ENCODE results near the gene EZR. TPM values are rescaled to one million over a fixed set of nuclear protein-coding genes. Genes with fewer than 3 reads are reported as not detected.

EZR gene
- total and polyA plus RNA-seq, 10 of the 15 experiments (the other 5 are each of a cell fraction or from before 2014, with no cell fraction given), result 79.1 to 282 (median 161) TPM

DNA sequence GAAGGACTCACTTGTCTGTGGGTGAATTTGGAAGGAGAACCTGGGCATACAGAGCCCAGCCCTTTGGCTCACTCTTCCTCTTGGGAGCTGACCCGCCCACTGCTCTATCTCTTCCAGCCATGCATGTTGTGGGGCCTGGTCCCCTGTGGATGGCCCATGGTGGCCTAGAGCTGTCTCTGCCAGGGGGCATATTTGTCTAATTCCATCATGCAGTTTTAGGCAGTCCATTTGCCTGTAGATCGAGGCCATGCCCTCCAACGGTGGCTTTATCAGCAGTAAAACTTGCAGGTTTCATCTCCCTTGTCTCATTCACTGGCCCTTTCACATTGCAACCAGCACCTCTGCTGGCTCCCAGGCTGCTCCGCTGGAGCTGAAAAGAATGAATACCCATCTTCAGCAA is 12.9 kb upstream of the EZR start:
- H3K27me3 ChIP-seq (replicated peaks in 1 of 2; ENCODE audit: control insufficient read depth in 2 of 2, insufficient read depth in 2 of 2, low read length in 1 of 2), result no peaks in the 10 kb centered on the region
- no peaks in the 10 kb centered on the region for H3K9me3 ChIP-seq (replicated peaks; ENCODE audit: control insufficient read depth, insufficient read depth, low read length)
- DNase-seq (ENCODE audit: low read depth, low spot score) (no peak), FAIRE-seq (no peak), ATAC-seq (no peak)
- no peak overlapping the region for H3K27ac ChIP-seq (ENCODE audit: control insufficient read depth, insufficient read depth)
- H3K4me1 ChIP-seq (ENCODE audit: control insufficient read depth, insufficient read depth, low read length), result peaks cover 5% of the 10 kb centered on the region
- TF ChIP-seq RCOR1 (conservative IDR thresholded peaks at IDR 0.05; ENCODE audit: low read depth, low read length) (no peak), USF2 (IDR thresholded peaks at IDR 0.05; ENCODE audit: borderline replicate concordance, low read depth, low read length) (no peak), MAX (IDR thresholded peaks at IDR 0.05; ENCODE audit: low read depth, low read length) (no peak), YY1 (IDR thresholded peaks at IDR 0.05; ENCODE audit: low read depth, low read length) (no peak), STAT3 (IDR thresholded peaks at IDR 0.05; ENCODE audit: low read depth, low read length) (no peak), TBL1XR1 (IDR thresholded peaks at IDR 0.05; ENCODE audit: low read depth, low read length) (no peak), NRF1 (conservative IDR thresholded peaks at IDR 0.05; ENCODE audit: low read depth, low read length) (no peak), CUX1 (IDR thresholded peaks at IDR 0.05; ENCODE audit: insufficient replicate concordance, low read depth, low read length) (no peak), SRF (IDR thresholded peaks at IDR 0.05; ENCODE audit: low read depth in 2 of 2, low read length in 2 of 2) (no peak), BCL11A (IDR thresholded peaks at IDR 0.05; ENCODE audit: low read depth, low read length) (no peak)
- TF ChIP-seq, protein P1, sequence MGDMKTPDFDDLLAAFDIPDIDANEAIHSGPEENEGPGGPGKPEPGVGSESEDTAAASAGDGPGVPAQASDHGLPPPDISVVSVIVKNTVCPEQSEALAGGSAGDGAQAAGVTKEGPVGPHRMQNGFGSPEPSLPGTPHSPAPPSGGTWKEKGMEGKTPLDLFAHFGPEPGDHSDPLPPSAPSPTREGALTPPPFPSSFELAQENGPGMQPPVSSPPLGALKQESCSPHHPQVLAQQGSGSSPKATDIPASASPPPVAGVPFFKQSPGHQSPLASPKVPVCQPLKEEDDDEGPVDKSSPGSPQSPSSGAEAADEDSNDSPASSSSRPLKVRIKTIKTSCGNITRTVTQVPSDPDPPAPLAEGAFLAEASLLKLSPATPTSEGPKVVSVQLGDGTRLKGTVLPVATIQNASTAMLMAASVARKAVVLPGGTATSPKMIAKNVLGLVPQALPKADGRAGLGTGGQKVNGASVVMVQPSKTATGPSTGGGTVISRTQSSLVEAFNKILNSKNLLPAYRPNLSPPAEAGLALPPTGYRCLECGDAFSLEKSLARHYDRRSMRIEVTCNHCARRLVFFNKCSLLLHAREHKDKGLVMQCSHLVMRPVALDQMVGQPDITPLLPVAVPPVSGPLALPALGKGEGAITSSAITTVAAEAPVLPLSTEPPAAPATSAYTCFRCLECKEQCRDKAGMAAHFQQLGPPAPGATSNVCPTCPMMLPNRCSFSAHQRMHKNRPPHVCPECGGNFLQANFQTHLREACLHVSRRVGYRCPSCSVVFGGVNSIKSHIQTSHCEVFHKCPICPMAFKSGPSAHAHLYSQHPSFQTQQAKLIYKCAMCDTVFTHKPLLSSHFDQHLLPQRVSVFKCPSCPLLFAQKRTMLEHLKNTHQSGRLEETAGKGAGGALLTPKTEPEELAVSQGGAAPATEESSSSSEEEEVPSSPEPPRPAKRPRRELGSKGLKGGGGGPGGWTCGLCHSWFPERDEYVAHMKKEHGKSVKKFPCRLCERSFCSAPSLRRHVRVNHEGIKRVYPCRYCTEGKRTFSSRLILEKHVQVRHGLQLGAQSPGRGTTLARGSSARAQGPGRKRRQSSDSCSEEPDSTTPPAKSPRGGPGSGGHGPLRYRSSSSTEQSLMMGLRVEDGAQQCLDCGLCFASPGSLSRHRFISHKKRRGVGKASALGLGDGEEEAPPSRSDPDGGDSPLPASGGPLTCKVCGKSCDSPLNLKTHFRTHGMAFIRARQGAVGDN (IDR thresholded peaks at IDR 0.05), result no peak
- 76% methylated on average over 4 of the region's 4 CpGs for WGBS (ENCODE audit: insufficient coverage, insufficient replicate concordance, low lambda C conversion rate, missing lambda C conversion rate)
- no peak overlapping the region for H2AFZ ChIP-seq (ENCODE audit: control insufficient read depth, low read depth, low read length)
- H3K4me3 ChIP-seq, result no peak overlapping the region
- no peaks in the 10 kb centered on the region for H3K79me2 ChIP-seq (ENCODE audit: control insufficient read depth, insufficient read depth, low read length)
- no TSS peak for BruUV-seq (replicated peaks)
- no peak overlapping the region for H3K9ac ChIP-seq (ENCODE audit: control insufficient read depth, insufficient read depth, low read length)
- SMC1A ChIA-PET (ENCODE audit: uncharacterized antibody, unreplicated experiment), result interaction anchor here (1.1 to 2.1 kb wide), 4 partner anchors 13 to 141 kb away, joined by 3 to 6 read pairs (median 5); no protein-coding TSS in a partner anchor
- CTCF ChIA-PET, result interaction anchor here (0.6 to 1.9 kb wide), 3 partner anchors 12 to 14 kb away, joined by 3 to 5 read pairs (median 3); no protein-coding TSS in a partner anchor
- no peaks in the 10 kb centered on the region for H3K36me3 ChIP-seq (ENCODE audit: control insufficient read depth in 2 of 2, insufficient read depth in 2 of 2, low read length in 1 of 2)
- H3K4me2 ChIP-seq (ENCODE audit: control insufficient read depth, insufficient read depth), result no peak overlapping the region
- no peaks in the 10 kb centered on the region for H4K20me1 ChIP-seq (ENCODE audit: control insufficient read depth, insufficient read depth)
- intact Hi-C loops (cut with micrococcal nuclease; ENCODE audit: unreplicated experiment), result no loop called here
- POLR2A ChIA-PET, result interaction anchor here (1.2 to 2.3 kb wide), 2 partner anchors 11 to 23 kb away, joined by 4 to 6 read pairs; no protein-coding TSS in a partner anchor
- in situ Hi-C loops (cut with MboI), result no loop called here
- RAD21 ChIA-PET (ENCODE audit: unreplicated experiment), result no interaction called here
